Right ventricle myocardium superior (tissue), 1 donor: ENCODE measurements around the gene PLEKHM1. TPM values are rescaled to one million over a fixed set of nuclear protein-coding genes. Genes with fewer than 3 reads are reported as not detected.
A peak's percentile ranks its signal among the peaks of the same experiment; 100 is the strongest.

ENCODE experiments used
- ATAC-seq: fragments of 200-7000 bp; cut with Tn5 transposase; one replicate; pipeline ENCODE4 v1.9.1; 2020; ENCODE audit warnings: mild to moderate bottlenecking; ENCODE audit not compliant: poor library complexity
- DNase-seq: peaks from one replicate; pipeline ENCODE4 v3.0.0-alpha.2; 2020
- intact Hi-C: fragments of 100-400 bp; cut with DNase I; formaldehyde crosslinking; loops from one replicate; pipeline ENCODE4 v1.11.2; 2022
- total RNA-seq: library from RNA; stranded (reverse); fragmentation: NEBNext Ultra II Directional; extraction: Animal tissue kit (Norgen Biotek cat#: 25700); gene quantifications from one replicate; pipeline ENCODE4 v1.2.1, GENCODE V29; 2021
- donor health status: DM: no; HTN: yes; CAD: no; lungs with severe emphysema.

PLEKHM1 gene
- total RNA-seq, 1 donor from 2014 or later, result 23.2 TPM

GRCh38 chr17:45393411-45393810 lies 97.1 kb downstream of the PLEKHM1 start:
- no peak for ATAC-seq
- no peak for DNase-seq
- intact Hi-C loops, result no loop called here

GRCh38 chr17:45391918-45392317 lies 98.6 kb downstream of the PLEKHM1 start:
- intact Hi-C loops, result no loop called here
- DNase-seq (no peak), ATAC-seq (no peak)

- ATAC-seq (no peak), DNase-seq (no peak)
Observed at GRCh38 chr17:45391291-45391690, 99.2 kb downstream of the PLEKHM1 start.

GRCh38 chr17:45389354-45389753 lies 101.2 kb downstream of the PLEKHM1 start:
- DNase-seq (no peak), ATAC-seq (no peak)
- intact Hi-C loops, result no loop called here

More at GRCh38 chr17:45391291-45391690, 99.2 kb downstream of the PLEKHM1 start:
- intact Hi-C loops, result no loop called here

GRCh38 chr17:45388604-45389325 lies 101.8 kb downstream of the PLEKHM1 start:
- no peak for DNase-seq
- intact Hi-C loops, result no loop called here
- ATAC-seq, result no peak

GRCh38 chr17:45387739-45388138 lies 102.8 kb downstream of the PLEKHM1 start:
- intact Hi-C loops, result no loop called here
- DNase-seq (no peak), ATAC-seq (no peak)

GRCh38 chr17:45386178-45386577 lies 104.3 kb downstream of the PLEKHM1 start:
- ATAC-seq (peak; percentile 26), DNase-seq (no peak)
- intact Hi-C loops, result no loop called here

Other genes with a start within 250 kb of the PLEKHM1 start
- not detected for gene SPATA32, start 228.6 kb downstream of the PLEKHM1 start, total RNA-seq
- 12.2 TPM for gene MAP3K14, start 173.7 kb downstream of the PLEKHM1 start, total RNA-seq
- gene ARHGAP27, start 57.9 kb downstream of the PLEKHM1 start, total RNA-seq, result 30.4 TPM